Liver (tissue), 3 donors: ENCODE results near the gene GRIK1.

Experiments
- ATF3 ChIP-seq: IDR thresholded peaks from 2 replicates; pipeline ENCODE4 v1.6.1; 2016; ENCODE audit warnings: antibody characterized with exemption
- CTCF ChIP-seq: fragments of 150-350 bp; IDR thresholded peaks from 2 replicates; pipeline ENCODE4 v1.5.1; 2017; ENCODE audit warnings: improper control_type of control experiment, low read depth, low read length; ENCODE audit not compliant: missing input control
- EGR1 ChIP-seq, 2 donors: IDR thresholded peaks; 2 replicates each; pipeline ENCODE4 v1.6.1; 2016 to 2018; ENCODE audit warnings: antibody characterized with exemption in 2 of 2, low read depth in 2 of 2
- GABPA ChIP-seq, 2 donors: IDR thresholded peaks in 1 of 2; conservative IDR thresholded peaks in 1 of 2; 2 replicates each; pipeline ENCODE4 v1.6.1; 2016; ENCODE audit warnings: antibody characterized with exemption in 2 of 2, mild to moderate bottlenecking in 1 of 2, moderate library complexity in 1 of 2
- JUND ChIP-seq, 2 donors: IDR thresholded peaks; 2 replicates each; pipeline ENCODE4 v1.6.1; 2016; ENCODE audit warnings: antibody characterized with exemption in 2 of 2
- RXRA ChIP-seq, 2 donors: IDR thresholded peaks; 2 replicates each; pipeline ENCODE4 v1.6.1; 2017 to 2018; ENCODE audit warnings: antibody characterized with exemption in 2 of 2, mild to moderate bottlenecking in 1 of 2
- SP1 ChIP-seq: IDR thresholded peaks from 2 replicates; pipeline ENCODE4 v1.6.1; 2018; ENCODE audit warnings: antibody characterized with exemption, mild to moderate bottlenecking
- TAF1 ChIP-seq: conservative IDR thresholded peaks from 2 replicates; pipeline ENCODE4 v1.6.1; 2016; ENCODE audit warnings: antibody characterized with exemption, mild to moderate bottlenecking
- donor health status: healthy.
- donor health status: healthy.

- TF ChIP-seq CTCF = no peak
- TF ChIP-seq TAF1 = no peak
- TF ChIP-seq RXRA (IDR thresholded peaks at IDR 0.05) = no peak
- TF ChIP-seq ATF3 = no peak
- no peak for TF ChIP-seq GABPA (IDR thresholded peaks at IDR 0.05 in 1 of 2, conservative IDR thresholded peaks at IDR 0.05 in 1 of 2)
- TF ChIP-seq SP1 = no peak
- no peak for TF ChIP-seq JUND (IDR thresholded peaks at IDR 0.05)
- TF ChIP-seq EGR1 (IDR thresholded peaks at IDR 0.05; ENCODE audit: low read depth in 2 of 2) = no peak
Observed at GRCh38 chr21:29726044-29726443, 213.8 kb downstream of the GRIK1 start.
